ENCODE data around the gene CTNND2. TPM values are rescaled to one million over a fixed set of nuclear protein-coding genes. Genes with fewer than 3 reads are reported as not detected.

The CTNND2 gene
- total and polyA plus RNA-seq, 4 donors = 0.30 to 2.2 (median 0.71) TPM

- Histone ChIP-seq H3K27ac (ENCODE audit: low read depth in 1 of 2, low read length in 1 of 2) (no peak overlapping the region), H3K4me3 (no peak overlapping the region), H3K27me3 (ENCODE audit: control insufficient read depth in 3 of 3, insufficient read depth in 3 of 3, low read length in 2 of 3) (no peaks in the 10 kb centered on the region), H3K36me3 (ENCODE audit: control insufficient read depth in 4 of 4, insufficient read depth in 4 of 4, low read length in 4 of 4) (no peaks in the 10 kb centered on the region), H3K9me3 (ENCODE audit: control insufficient read depth in 4 of 4, insufficient read depth in 3 of 4, low read length in 3 of 4) (no peaks in the 10 kb centered on the region), H3K4me1 (ENCODE audit: control insufficient read depth in 5 of 5, insufficient read depth in 5 of 5, low read length in 5 of 5) (peaks cover 0 to 5% (median 0%) of the 10 kb centered on the region in 5 donors), H3K9ac (ENCODE audit: insufficient read depth in 1 of 2, low read length in 2 of 2) (no peak overlapping the region)
- no peak for ATAC-seq (ENCODE audit: insufficient read depth, low FRiP score)
- DNase-seq = no peak
- no peak for TF ChIP-seq CTCF (IDR thresholded peaks at IDR 0.05; ENCODE audit: control extremely low read depth, extremely low read depth)
- 81 to 86% methylated on average over 5 of the region's 5 CpGs for WGBS, 2 donors
Observed at GRCh38 chr5:11547730-11548129, 356.5 kb downstream of the CTNND2 start.

- ATAC-seq (ENCODE audit: insufficient read depth, low FRiP score) (no peak), DNase-seq (no peak)
- Histone ChIP-seq H3K27me3 (ENCODE audit: control insufficient read depth in 3 of 3, insufficient read depth in 3 of 3, low read length in 2 of 3) (no peaks in the 10 kb centered on the region), H3K36me3 (ENCODE audit: control insufficient read depth in 4 of 4, insufficient read depth in 4 of 4, low read length in 4 of 4) (no peaks in the 10 kb centered on the region), H3K9me3 (ENCODE audit: control insufficient read depth in 4 of 4, insufficient read depth in 3 of 4, low read length in 3 of 4) (no peaks in the 10 kb centered on the region), H3K4me3 (no peak overlapping the region), H3K4me1 (ENCODE audit: control insufficient read depth in 5 of 5, insufficient read depth in 5 of 5, low read length in 5 of 5) (peaks cover 0 to 5% (median 0%) of the 10 kb centered on the region in 5 donors), H3K27ac (ENCODE audit: low read depth in 1 of 2, low read length in 1 of 2) (no peak overlapping the region), H3K9ac (ENCODE audit: insufficient read depth in 1 of 2, low read length in 2 of 2) (no peak overlapping the region)
- 99 to 100% methylated on average over 5 of the region's 5 CpGs for WGBS, 2 donors
- TF ChIP-seq CTCF (IDR thresholded peaks at IDR 0.05; ENCODE audit: control extremely low read depth, extremely low read depth) = no peak
Observed at GRCh38 chr5:11547140-11547539, 357.1 kb downstream of the CTNND2 start.

GRCh38 chr5:11540112-11540511, 364.1 kb downstream of the CTNND2 start:
- Histone ChIP-seq H3K4me3 (no peak overlapping the region), H3K27ac (ENCODE audit: low read depth in 1 of 2, low read length in 1 of 2) (no peak overlapping the region), H3K27me3 (ENCODE audit: control insufficient read depth in 3 of 3, insufficient read depth in 3 of 3, low read length in 2 of 3) (no peaks in the 10 kb centered on the region), H3K9me3 (ENCODE audit: control insufficient read depth in 4 of 4, insufficient read depth in 3 of 4, low read length in 3 of 4) (no peaks in the 10 kb centered on the region), H3K9ac (ENCODE audit: insufficient read depth in 1 of 2, low read length in 2 of 2) (no peak overlapping the region), H3K36me3 (ENCODE audit: control insufficient read depth in 4 of 4, insufficient read depth in 4 of 4, low read length in 4 of 4) (no peaks in the 10 kb centered on the region), H3K4me1 (ENCODE audit: control insufficient read depth in 5 of 5, insufficient read depth in 5 of 5, low read length in 5 of 5) (no peaks in the 10 kb centered on the region)
- TF ChIP-seq CTCF (IDR thresholded peaks at IDR 0.05; ENCODE audit: control extremely low read depth, extremely low read depth) = no peak
- 87 to 96% methylated on average over 5 of the region's 5 CpGs for WGBS, 2 donors
- DNase-seq (no peak), ATAC-seq (ENCODE audit: insufficient read depth, low FRiP score) (no peak)
